Gastrocnemius medialis (tissue), 4 donors: ENCODE results near the gene MAP3K9. TPM values are rescaled to one million over a fixed set of nuclear protein-coding genes. Genes with fewer than 3 reads are reported as not detected.

Experiments used
- ATAC-seq, 2 donors: fragments of 150-250 bp; one replicate each; pipeline ENCODE4 v1.9.1; 2016
- DNase-seq, 2 donors: peaks; one replicate each; pipeline ENCODE4 v3.0.0-alpha.2; 2019
- H3K27ac ChIP-seq, 4 donors: fragments of 200-600 bp; sonication (generic); 1 replicate in 1 of 4; 2 replicates in 3 of 4; pipeline ENCODE4 v1.5.1; 2016 to 2018; ENCODE audit warnings: mild to moderate bottlenecking in 2 of 4, moderate library complexity in 1 of 4
- H3K27me3 ChIP-seq, 3 donors: fragments of 200-600 bp; sonication (generic) in 2 of 3; 1 replicate in 1 of 3; 2 replicates in 2 of 3; pipeline versions ENCODE4 v1.5.1 to v1.6.0; 2016 to 2019; ENCODE audit warnings: mild to moderate bottlenecking in 1 of 3, moderate library complexity in 1 of 3
- H3K36me3 ChIP-seq, 2 donors: fragments of 200-600 bp; sonication (generic) in 1 of 2; one replicate each; pipeline ENCODE4 v1.5.1; 2017 to 2018
- H3K4me1 ChIP-seq, 2 donors: fragments of 200-600 bp; sonication (generic) in 1 of 2; one replicate each; pipeline ENCODE4 v1.5.1; 2016 to 2017; ENCODE audit warnings: mild to moderate bottlenecking in 2 of 2
- H3K4me3 ChIP-seq, 4 donors: fragments of 200-600 bp; sonication (generic) in 3 of 4; 1 replicate in 1 of 4; 2 replicates in 3 of 4; pipeline ENCODE4 v1.5.1; 2016 to 2019; ENCODE audit warnings: mild to moderate bottlenecking in 2 of 4
- H3K9me3 ChIP-seq, 3 donors: fragments of 200-600 bp; sonication (generic) in 2 of 3; 1 replicate in 1 of 3; 2 replicates in 2 of 3; pipeline ENCODE4 v1.5.1; 2016 to 2019
- CTCF ChIP-seq, 5 experiments: fragments of 450-650 bp in 3 of 5; fragments of 200-600 bp in 2 of 5; sonication (generic) in 2 of 5; IDR thresholded peaks in 4 of 5; conservative IDR thresholded peaks in 1 of 5; 1 replicate in 4 of 5; 2 replicates in 1 of 5; pipeline ENCODE4 v1.5.1; 2016 to 2019; ENCODE audit warnings: antibody characterized with exemption in 5 of 5, mild to moderate bottlenecking in 3 of 5, moderate library complexity in 3 of 5
- POLR2A ChIP-seq, 2 donors: fragments of 450-650 bp; IDR thresholded peaks; one replicate each; pipeline ENCODE4 v1.6.1; 2017; ENCODE audit warnings: antibody characterized with exemption in 2 of 2, mild to moderate bottlenecking in 2 of 2, moderate library complexity in 2 of 2
- in situ Hi-C, 4 donors: fragments of 200-750 bp; cut with MboI; loops; one replicate each; pipeline versions ENCODE4 v1.15.0 to v1.8.0; 2017; ENCODE audit warnings: low sequenced_read_pairs in 4 of 4
- intact Hi-C: fragments of 100-400 bp; cut with DNase I; formaldehyde crosslinking; loops from one replicate; pipeline ENCODE4 v1.15.1; 2023; ENCODE audit warnings: low total_unique reads
- total RNA-seq, 4 donors: library from RNA; depleted of rRNA; stranded (reverse); fragments of >200 nt; gene quantifications; one replicate each; pipeline versions ENCODE4 v1.1.0 to v1.2.3, GENCODE V29; 2016

MAP3K9 gene
- total RNA-seq, 4 donors from 2014 or later: 2.4 to 5.0 (median 2.5) TPM

GRCh38 chr14:70789361-70789760, 20.0 kb downstream of the MAP3K9 start:
- TF ChIP-seq POLR2A (IDR thresholded peaks at IDR 0.05) (no peak), CTCF (IDR thresholded peaks at IDR 0.05 in 4 of 5, conservative IDR thresholded peaks at IDR 0.05 in 1 of 5) (no peak)
- ATAC-seq (no peak), DNase-seq (no peak)
- Histone ChIP-seq H3K36me3 (no peaks in the 10 kb centered on the region), H3K9me3 (no peaks in the 10 kb centered on the region), H3K4me1 (peaks cover 11 to 16% of the 10 kb centered on the region in 2 donors), H3K27me3 (no peaks in the 10 kb centered on the region), H3K27ac (peak overlapping the region in 1 of 4 donors; percentile 10), H3K4me3 (no peak overlapping the region)
- intact Hi-C loops: no loop called here
- in situ Hi-C loops: no loop called here

GRCh38 chr14:70788898-70789297, 20.4 kb downstream of the MAP3K9 start:
- intact Hi-C loops (no loop called here), in situ Hi-C loops (no loop called here)

GRCh38 chr14:70785556-70785955, 23.8 kb downstream of the MAP3K9 start:
- TF ChIP-seq POLR2A (IDR thresholded peaks at IDR 0.05) (no peak), CTCF (IDR thresholded peaks at IDR 0.05 in 4 of 5, conservative IDR thresholded peaks at IDR 0.05 in 1 of 5) (no peak)
- Histone ChIP-seq H3K27me3 (no peaks in the 10 kb centered on the region), H3K4me1 (peaks cover 7 to 10% of the 10 kb centered on the region in 2 donors), H3K27ac (no peak overlapping the region), H3K36me3 (no peaks in the 10 kb centered on the region), H3K9me3 (no peaks in the 10 kb centered on the region), H3K4me3 (no peak overlapping the region)
- no peak for DNase-seq
- in situ Hi-C loops: no loop called here
- no peak for ATAC-seq
- intact Hi-C loops: no loop called here

More at GRCh38 chr14:70788898-70789297, 20.4 kb downstream of the MAP3K9 start:
- Histone ChIP-seq H3K4me3 (no peak overlapping the region), H3K27me3 (no peaks in the 10 kb centered on the region), H3K27ac (peak overlapping the region in 1 of 4 donors; percentile 10), H3K36me3 (no peaks in the 10 kb centered on the region), H3K9me3 (no peaks in the 10 kb centered on the region), H3K4me1 (peaks cover 9 to 13% of the 10 kb centered on the region in 2 donors)
- ATAC-seq (peak in 1 of 2 donors; percentile 29), DNase-seq (peak in 1 of 2 donors; percentile 38)
- TF ChIP-seq POLR2A (IDR thresholded peaks at IDR 0.05) (no peak), CTCF (IDR thresholded peaks at IDR 0.05 in 4 of 5, conservative IDR thresholded peaks at IDR 0.05 in 1 of 5) (no peak)

DNA sequence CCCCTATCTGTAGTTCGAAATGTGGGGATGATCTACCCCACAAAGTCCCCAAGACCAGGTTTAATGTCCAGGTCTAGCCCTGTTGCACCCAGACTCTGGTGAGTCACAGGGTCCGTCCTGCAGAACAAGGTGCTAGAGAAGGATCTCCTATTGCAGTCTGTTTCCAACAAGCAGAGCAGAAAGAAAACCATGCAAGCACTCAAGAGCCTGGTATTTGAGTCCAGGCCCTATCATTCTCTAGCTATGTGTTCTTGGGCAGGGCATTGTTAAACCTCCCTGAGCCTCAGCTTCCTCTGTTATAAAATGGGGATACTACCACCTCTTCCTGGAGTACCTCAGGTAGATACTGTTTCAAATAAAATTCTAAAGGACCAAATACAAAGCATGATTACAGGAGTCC, 24.4 kb downstream of the MAP3K9 start:
- Histone ChIP-seq H3K36me3 (no peaks in the 10 kb centered on the region), H3K4me1 (peaks cover 9 to 10% of the 10 kb centered on the region in 2 donors), H3K27me3 (no peaks in the 10 kb centered on the region), H3K4me3 (no peak overlapping the region), H3K27ac (no peak overlapping the region), H3K9me3 (no peaks in the 10 kb centered on the region)
- TF ChIP-seq CTCF (IDR thresholded peaks at IDR 0.05 in 4 of 5, conservative IDR thresholded peaks at IDR 0.05 in 1 of 5) (no peak), POLR2A (IDR thresholded peaks at IDR 0.05) (no peak)
- in situ Hi-C loops (no loop called here), intact Hi-C loops (no loop called here)
- no peak for ATAC-seq
- no peak for DNase-seq

- TF ChIP-seq CTCF (IDR thresholded peaks at IDR 0.05 in 4 of 5, conservative IDR thresholded peaks at IDR 0.05 in 1 of 5) (no peak), POLR2A (IDR thresholded peaks at IDR 0.05) (no peak)
- ATAC-seq (no peak), DNase-seq (no peak)
- no peak overlapping the region for H3K4me3 ChIP-seq
- intact Hi-C loops (no loop called here), in situ Hi-C loops (no loop called here)
- H3K36me3 ChIP-seq: no peaks in the 10 kb centered on the region
- no peak overlapping the region for H3K27ac ChIP-seq
- peaks cover 8 to 14% of the 10 kb centered on the region in 2 donors for H3K4me1 ChIP-seq
- H3K9me3 ChIP-seq: no peaks in the 10 kb centered on the region
- H3K27me3 ChIP-seq: no peaks in the 10 kb centered on the region
Observed at GRCh38 chr14:70782361-70782760, 27.0 kb downstream of the MAP3K9 start.
